Colonic mucosa (tissue), 4 donors: ENCODE measurements around the gene FOXO6. TPM values are rescaled to one million over a fixed set of nuclear protein-coding genes. Genes with fewer than 3 reads are reported as not detected.
A peak's percentile ranks its signal among the peaks of the same experiment; 100 is the strongest.

ENCODE experiments used
- DNase-seq: peaks from one replicate; pipeline ENCODE4 v3.0.0-alpha.2; 2020
- H3K27ac ChIP-seq: fragments of 200-600 bp; one replicate; pipeline ENCODE4 v1.8.0; 2021
- H3K27me3 ChIP-seq: fragments of 200-600 bp; one replicate; pipeline ENCODE4 v1.8.0; 2021
- H3K36me3 ChIP-seq: fragments of 200-600 bp; one replicate; pipeline ENCODE4 v1.8.0; 2021
- H3K4me1 ChIP-seq: fragments of 200-600 bp; one replicate; pipeline ENCODE4 v1.8.0; 2021; ENCODE audit warnings: mild to moderate bottlenecking
- H3K4me3 ChIP-seq: fragments of 200-600 bp; one replicate; pipeline ENCODE4 v1.8.0; 2021
- H3K9ac ChIP-seq, 2 donors: one replicate each; pipeline ENCODE4 v1.7.0; 2013; ENCODE audit warnings: control low read depth in 2 of 2, low read depth in 2 of 2, low read length in 2 of 2
- H3K9me3 ChIP-seq: fragments of 200-600 bp; one replicate; pipeline ENCODE4 v1.8.0; 2021
- CTCF ChIP-seq: fragments of 200-600 bp; IDR thresholded peaks from one replicate; pipeline ENCODE4 v1.8.0; 2022; ENCODE audit warnings: antibody characterized with exemption, mild to moderate bottlenecking
- intact Hi-C: fragments of 100-400 bp; cut with DNase I; formaldehyde crosslinking; loops from one replicate; pipeline ENCODE4 v1.14.1; 2022
- total RNA-seq, 2 donors: library from RNA; stranded (reverse); fragmentation: NEBNext Ultra II Directional in 1 of 2; extraction: Animal tissue kit (Norgen Biotek cat#: 25700) in 1 of 2; gene quantifications; one replicate each; pipeline ENCODE4 v1.2.1, GENCODE V29; 2021
- donor health status: healthy.
- donor health status: DM: no; HTN: no; CAD: no.
- donor health status: DM: no; HTN: no; CAD: no.

The FOXO6 gene
- total RNA-seq, 2 donors from 2014 or later = 0.56 to 0.59 TPM

- TF ChIP-seq CTCF = no peak
- Histone ChIP-seq H3K27ac (no peak overlapping the region), H3K36me3 (no peaks in the 10 kb centered on the region), H3K4me3 (no peak overlapping the region), H3K9me3 (no peaks in the 10 kb centered on the region), H3K4me1 (peaks cover 3% of the 10 kb centered on the region), H3K27me3 (no peaks in the 10 kb centered on the region), H3K9ac (no peak overlapping the region)
- intact Hi-C loops = no loop called here
- DNase-seq = no peak
Measured at GRCh38 chr1:41413748-41414281, 52.6 kb downstream of the FOXO6 start.

- H3K9me3 ChIP-seq = no peaks in the 10 kb centered on the region
- no peak overlapping the region for H3K27ac ChIP-seq
- DNase-seq = no peak
- no peak overlapping the region for H3K9ac ChIP-seq
- H3K4me3 ChIP-seq = no peak overlapping the region
- no peak for TF ChIP-seq CTCF
- H3K4me1 ChIP-seq = peaks cover 4% of the 10 kb centered on the region
- intact Hi-C loops = no loop called here
- H3K36me3 ChIP-seq = no peaks in the 10 kb centered on the region
- H3K27me3 ChIP-seq = no peaks in the 10 kb centered on the region
Measured at GRCh38 chr1:41414296-41414695, 53.1 kb downstream of the FOXO6 start.

GRCh38 chr1:41414716-41415306, 53.6 kb downstream of the FOXO6 start:
- intact Hi-C loops = loop anchor here (5.0 kb wide), 1 partner anchor 133 kb away; no protein-coding TSS in a partner anchor
- H3K9me3 ChIP-seq = no peaks in the 10 kb centered on the region
- no peaks in the 10 kb centered on the region for H3K27me3 ChIP-seq
- no peaks in the 10 kb centered on the region for H3K36me3 ChIP-seq
- peaks cover 4% of the 10 kb centered on the region for H3K4me1 ChIP-seq
- no peak overlapping the region for H3K9ac ChIP-seq
- H3K27ac ChIP-seq = no peak overlapping the region
- DNase-seq = no peak
- no peak for TF ChIP-seq CTCF
- no peak overlapping the region for H3K4me3 ChIP-seq

- TF ChIP-seq CTCF = no peak
- Histone ChIP-seq H3K36me3 (no peaks in the 10 kb centered on the region), H3K4me3 (no peak overlapping the region), H3K4me1 (peaks cover 4% of the 10 kb centered on the region), H3K27me3 (no peaks in the 10 kb centered on the region), H3K9me3 (no peaks in the 10 kb centered on the region), H3K9ac (no peak overlapping the region), H3K27ac (no peak overlapping the region)
- intact Hi-C loops = loop anchor here (2.0 to 5.0 kb wide), 3 partner anchors 93 to 147 kb away; no protein-coding TSS in a partner anchor
- DNase-seq = no peak
Measured at GRCh38 chr1:41416081-41416480, 54.8 kb downstream of the FOXO6 start.

- intact Hi-C loops = loop anchor here (2.0 to 5.0 kb wide), 3 partner anchors 94 to 148 kb away; no protein-coding TSS in a partner anchor
- Histone ChIP-seq H3K27me3 (no peaks in the 10 kb centered on the region), H3K9ac (no peak overlapping the region), H3K27ac (no peak overlapping the region), H3K36me3 (no peaks in the 10 kb centered on the region), H3K9me3 (no peaks in the 10 kb centered on the region), H3K4me3 (no peak overlapping the region), H3K4me1 (peaks cover 4% of the 10 kb centered on the region)
- TF ChIP-seq CTCF = peak; percentile 93
- DNase-seq = peak; percentile 64
Measured at GRCh38 chr1:41416552-41417334, 55.5 kb downstream of the FOXO6 start.
